DND-41 (cell line): ENCODE data around the gene PTBP1.

Source experiments
- ATAC-seq: fragments of 200-7000 bp; cut with Tn5 transposase; 3 replicates; pipeline ENCODE4 v1.9.1; 2021; ENCODE audit warnings: low read depth; ENCODE audit not compliant: insufficient read depth
- DNase-seq: peaks from one replicate; pipeline ENCODE4 v3.0.0-alpha.2; 2020
- H2AFZ ChIP-seq: 2 replicates; pipeline ENCODE4 v1.6.0; 2012; ENCODE audit warnings: low read depth, low read length
- H3K27ac ChIP-seq: 2 replicates; pipeline ENCODE4 v1.5.1; 2012; ENCODE audit warnings: low read length, inconsistent platforms
- H3K27me3 ChIP-seq: fragments of 200-600 bp; sonication (generic); 2 replicates; pipeline ENCODE4 v1.6.0; 2012; ENCODE audit warnings: low read length, mild to moderate bottlenecking, inconsistent platforms; ENCODE audit not compliant: insufficient read depth, poor library complexity
- H3K36me3 ChIP-seq: 2 replicates; pipeline ENCODE4 v1.5.1; 2012; ENCODE audit warnings: low read length, inconsistent platforms; ENCODE audit not compliant: insufficient read depth
- H3K4me1 ChIP-seq: 2 replicates; pipeline ENCODE4 v1.5.1; 2012; ENCODE audit warnings: mild to moderate bottlenecking, low read length; ENCODE audit not compliant: insufficient read depth
- H3K4me2 ChIP-seq: 2 replicates; pipeline ENCODE4 v1.6.0; 2012; ENCODE audit warnings: mild to moderate bottlenecking, moderate library complexity, low read length, inconsistent platforms; ENCODE audit not compliant: insufficient read depth
- H3K4me3 ChIP-seq, 2 experiments: fragments of 200-600 bp in 1 of 2; shearing (Covaris generic) in 1 of 2; 2 replicates each; pipeline ENCODE4 v1.5.1; 2012 to 2016; ENCODE audit warnings: inconsistent platforms in 2 of 2, low read length in 2 of 2, mild to moderate bottlenecking in 2 of 2, low read depth in 1 of 2, moderate library complexity in 1 of 2
- H3K79me2 ChIP-seq: 2 replicates; pipeline ENCODE4 v1.6.0; 2012; ENCODE audit warnings: low read length, inconsistent platforms; ENCODE audit not compliant: insufficient read depth
- H3K9ac ChIP-seq: 2 replicates; pipeline ENCODE4 v1.6.0; 2012; ENCODE audit warnings: low read depth, mild to moderate bottlenecking, inconsistent platforms, low read length, moderate library complexity
- H3K9me3 ChIP-seq: 2 replicates; pipeline ENCODE4 v1.5.1; 2012; ENCODE audit warnings: low read length, moderate library complexity, mild to moderate bottlenecking, inconsistent platforms; ENCODE audit not compliant: insufficient read depth, severe bottlenecking
- H4K20me1 ChIP-seq: 2 replicates; pipeline ENCODE4 v1.6.0; 2012; ENCODE audit warnings: low read length; ENCODE audit not compliant: insufficient read depth
- CTCF ChIP-seq: IDR thresholded peaks from 2 replicates; pipeline ENCODE4 v1.5.1; 2012; ENCODE audit warnings: borderline replicate concordance, low read length, moderate library complexity, mild to moderate bottlenecking; ENCODE audit not compliant: poor library complexity, severe bottlenecking; ENCODE audit errors: extremely low read depth
- EZH2 ChIP-seq: IDR thresholded peaks from 3 replicates; pipeline ENCODE4 v1.6.1; 2012; ENCODE audit warnings: borderline replicate concordance, low read depth, mild to moderate bottlenecking, moderate library complexity, low read length, inconsistent platforms; ENCODE audit not compliant: severe bottlenecking

The PTBP1 gene

GRCh38 chr19:789701-790060, 7.6 kb upstream of the PTBP1 start:
- ATAC-seq = no peak
- Histone ChIP-seq H3K4me3 (no peak overlapping the region), H3K9me3 (no peaks in the 10 kb centered on the region), H3K27ac (no peak overlapping the region), H3K79me2 (no peaks in the 10 kb centered on the region), H3K4me2 (no peak overlapping the region), H4K20me1 (no peaks in the 10 kb centered on the region), H3K4me1 (no peaks in the 10 kb centered on the region), H3K36me3 (no peaks in the 10 kb centered on the region), H2AFZ (no peak overlapping the region), H3K9ac (no peak overlapping the region), H3K27me3 (no peaks in the 10 kb centered on the region)
- DNase-seq = no peak
- TF ChIP-seq EZH2 (no peak), CTCF (no peak)

DNA sequence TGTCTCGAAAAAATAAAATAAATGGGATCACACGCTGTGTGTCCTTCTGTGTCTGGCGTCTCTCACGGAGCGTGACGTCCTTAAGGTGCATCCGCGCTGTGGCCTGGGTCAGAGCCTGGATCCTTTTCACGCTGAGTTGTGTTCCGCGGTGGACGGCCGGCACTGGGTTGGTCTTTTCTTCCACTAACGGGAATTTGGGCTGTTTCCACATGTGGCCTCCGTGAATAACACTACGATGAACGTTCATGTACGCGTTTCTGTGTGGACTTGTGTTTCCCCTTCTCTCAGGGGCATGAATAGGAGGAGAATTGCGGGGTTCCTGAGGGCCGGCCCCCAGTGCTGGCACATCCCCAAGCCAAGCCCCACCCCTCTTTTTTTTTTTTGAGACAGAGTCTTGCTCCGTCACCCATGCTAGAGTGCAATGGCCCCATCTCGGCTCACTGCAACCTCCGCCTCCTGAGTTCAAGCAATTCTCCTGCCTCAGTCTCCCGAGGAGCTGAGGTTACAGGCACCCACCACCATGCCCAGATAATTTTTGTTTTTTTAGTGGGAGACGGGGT, 6.2 kb upstream of the PTBP1 start:
- H3K4me1 ChIP-seq = peaks cover 4% of the 10 kb centered on the region
- ATAC-seq = no peak

GRCh38 chr19:791567-792305, 5.5 kb upstream of the PTBP1 start:
- Histone ChIP-seq H3K27me3 (no peaks in the 10 kb centered on the region), H3K4me3 (no peak overlapping the region), H3K9ac (no peak overlapping the region), H3K9me3 (no peaks in the 10 kb centered on the region), H3K4me1 (peaks cover 9% of the 10 kb centered on the region), H4K20me1 (no peaks in the 10 kb centered on the region), H3K36me3 (no peaks in the 10 kb centered on the region; the same call in 1 of the 2 replicates), H2AFZ (no peak overlapping the region), H3K27ac (no peak overlapping the region), H3K4me2 (no peak overlapping the region), H3K79me2 (peaks cover 11% of the 10 kb centered on the region)
- no peak for ATAC-seq
- TF ChIP-seq CTCF = no peak
- no peak for TF ChIP-seq EZH2
- DNase-seq = no peak

More for the DNA sequence above, 6.2 kb upstream of the PTBP1 start:
- H3K4me3 ChIP-seq = no peak overlapping the region
- peaks cover 4% of the 10 kb centered on the region for H3K79me2 ChIP-seq
- no peak overlapping the region for H2AFZ ChIP-seq
- H3K4me2 ChIP-seq = no peak overlapping the region
- TF ChIP-seq EZH2 (no peak), CTCF (no peak)
- H3K9ac ChIP-seq = no peak overlapping the region
- H3K9me3 ChIP-seq = no peaks in the 10 kb centered on the region
- no peak for DNase-seq
- no peak overlapping the region for H3K27ac ChIP-seq
- H3K36me3 ChIP-seq = no peaks in the 10 kb centered on the region
- H4K20me1 ChIP-seq = no peaks in the 10 kb centered on the region
- H3K27me3 ChIP-seq = no peaks in the 10 kb centered on the region
